NCI-H524 treated with DMSO at 0.1 percent for 48 hours (cell line): ENCODE results near the gene TMEM185B.
"Not testable (repeated sequence)": the region's sequence is repeated elsewhere in the genome, so short reads cannot be mapped to it uniquely, and the experiment has no call there.

Experiments used
- DNase-seq: peaks from one replicate; lab custom pipeline; 2025; lab: John Stamatoyannopoulos, UW

Gene TMEM185B

GRCh38 chr2:120223034-120223912 is at the start of gene TMEM185B:
TMEM185B (minus strand) TSS chr2:120223400; CDS start chr2:120222976, 424 bp downstream.
- no peak for DNase-seq

GRCh38 chr2:120271711-120272379 is 48.6 kb upstream of the TMEM185B start:
- DNase-seq = no peak

- DNase-seq = no peak
Measured at GRCh38 chr2:120269816-120270215, 46.6 kb upstream of the TMEM185B start.

- DNase-seq = no peak
Measured at GRCh38 chr2:120269076-120269744, 46.0 kb upstream of the TMEM185B start.

DNA sequence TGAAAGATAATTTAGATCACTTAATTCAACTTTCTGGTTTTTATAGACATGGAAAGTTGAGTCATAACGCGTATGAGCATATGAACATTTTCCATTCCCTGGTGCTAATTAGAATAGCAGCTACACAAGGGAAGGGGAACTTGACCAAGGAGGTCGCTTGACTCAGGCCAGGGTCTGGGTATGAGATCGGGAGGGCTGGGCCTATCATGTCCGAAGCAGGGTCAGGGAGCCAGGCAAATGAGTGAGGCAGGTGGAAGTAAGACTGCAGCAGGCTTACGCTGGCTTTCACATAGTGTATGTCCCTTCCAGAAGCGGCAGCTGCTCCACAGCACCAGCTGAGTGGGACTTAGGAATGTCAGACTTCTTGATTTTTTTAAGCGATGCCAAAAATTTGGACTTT is 44.1 kb upstream of the TMEM185B start:
- no peak for DNase-seq

DNA sequence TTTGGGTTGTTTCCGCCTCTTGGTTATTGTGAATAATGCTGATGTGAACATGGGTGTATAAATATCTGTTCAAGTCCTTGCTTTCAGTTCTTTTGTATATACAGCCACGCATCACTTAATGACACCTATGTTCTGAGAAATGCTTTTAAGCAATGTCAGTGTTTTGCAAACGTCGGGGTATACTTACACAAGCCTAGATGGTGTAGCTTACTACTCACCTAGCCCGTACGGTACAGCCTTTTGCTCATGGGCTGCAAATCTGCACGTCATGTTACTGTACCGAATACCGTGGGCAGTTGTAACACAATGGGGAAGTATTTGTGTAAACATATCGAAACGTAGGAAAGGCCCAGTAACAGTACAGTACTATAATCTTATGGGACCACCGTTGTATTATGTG is 41.8 kb upstream of the TMEM185B start:
- no peak for DNase-seq

DNA sequence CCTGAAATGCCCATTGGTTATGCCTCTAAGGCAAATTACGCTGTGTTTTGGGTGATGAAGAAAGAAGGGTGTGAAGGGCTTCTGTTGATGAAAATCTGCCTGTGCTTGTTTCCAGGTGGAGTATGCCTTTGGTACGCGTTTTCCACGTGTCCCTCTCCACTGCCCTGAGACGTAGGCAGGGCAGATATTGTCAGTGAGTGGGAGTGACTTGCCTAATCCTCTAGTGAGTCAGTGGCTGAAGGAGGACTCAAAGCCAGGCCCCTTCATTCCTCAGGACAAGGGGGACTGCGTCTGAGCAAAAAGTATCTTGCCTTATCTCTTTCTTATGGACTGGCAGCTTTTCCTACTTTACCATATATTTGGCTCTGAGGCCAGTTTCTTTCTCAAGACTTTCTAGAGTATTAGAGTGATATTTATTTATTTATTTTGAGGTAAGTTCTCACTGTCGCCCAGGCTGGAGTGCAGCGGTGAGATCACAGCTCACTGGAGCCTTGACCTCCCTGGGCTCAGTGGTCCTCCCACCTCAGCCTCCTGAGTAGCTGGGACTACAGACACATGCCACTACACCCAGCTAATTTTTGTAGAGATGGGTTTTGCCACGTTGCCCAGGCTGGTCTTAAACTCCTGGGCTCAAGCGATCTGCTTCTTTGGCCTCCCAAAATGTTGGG is 39.7 kb upstream of the TMEM185B start:
- DNase-seq = no peak

GRCh38 chr2:120262150-120262549 is 39.0 kb upstream of the TMEM185B start:
- no peak for DNase-seq

GRCh38 chr2:120261387-120262006 is 38.3 kb upstream of the TMEM185B start:
- no peak for DNase-seq

GRCh38 chr2:120260736-120261135 is 37.5 kb upstream of the TMEM185B start:
- no peak for DNase-seq

DNA sequence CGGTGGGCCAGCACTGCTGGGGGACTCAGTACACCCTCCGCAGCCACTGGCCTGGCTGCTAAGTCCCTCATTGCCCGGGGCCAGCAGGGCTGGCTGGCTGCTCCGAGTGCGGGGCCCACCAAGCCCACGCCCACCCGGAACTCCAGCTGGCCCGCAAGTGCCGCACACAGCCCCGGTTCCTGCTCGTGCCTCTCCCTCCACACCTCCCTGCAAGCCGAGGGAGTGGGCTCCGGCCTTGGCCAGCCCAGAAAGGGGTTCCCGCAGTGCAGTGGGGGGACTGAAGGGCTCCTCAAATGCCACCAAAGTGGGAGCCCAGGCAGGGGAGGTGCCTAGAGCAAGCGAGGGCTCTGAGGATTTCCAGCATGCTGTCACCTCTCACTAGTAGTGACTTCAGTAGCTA is 36.7 kb upstream of the TMEM185B start:
- DNase-seq = not testable (repeated sequence)

GRCh38 chr2:120258196-120258595 is 35.0 kb upstream of the TMEM185B start:
- no peak for DNase-seq

GRCh38 chr2:120257522-120257921 is 34.3 kb upstream of the TMEM185B start:
- no peak for DNase-seq

GRCh38 chr2:120256651-120257000 is 33.4 kb upstream of the TMEM185B start:
- DNase-seq = no peak

DNA sequence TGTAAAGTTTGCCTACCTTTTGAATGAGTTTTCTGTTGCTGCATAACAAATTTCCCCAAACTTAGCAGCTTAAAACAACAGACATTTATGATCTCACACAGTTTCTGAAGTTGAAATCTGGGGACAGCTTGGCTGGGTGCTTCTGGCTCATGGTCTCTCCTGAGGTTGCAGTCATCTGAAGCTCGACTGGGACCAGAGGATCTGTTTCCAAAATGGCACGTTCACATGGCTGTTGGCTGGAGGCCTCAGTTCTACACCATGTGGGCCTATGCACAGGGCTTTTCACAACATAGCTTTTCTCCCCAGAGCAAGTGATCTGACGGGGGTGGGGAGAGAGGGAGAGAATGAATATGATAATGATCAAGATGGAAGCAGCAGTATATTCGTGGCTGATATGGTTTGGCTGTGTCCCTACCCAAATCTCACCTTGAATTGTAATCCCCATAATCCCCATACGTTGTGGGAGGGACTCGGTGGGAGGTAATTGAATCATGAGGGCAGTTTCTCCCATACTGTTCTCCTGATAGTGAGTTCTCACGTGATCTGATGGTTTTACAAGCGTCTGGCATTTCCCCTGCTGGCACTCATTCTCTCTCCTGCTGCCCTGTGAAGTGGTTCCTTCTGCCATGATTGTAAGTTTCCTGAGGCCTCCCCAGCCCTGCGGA is 32.9 kb upstream of the TMEM185B start:
- no peak for DNase-seq

GRCh38 chr2:120255071-120255470 is 31.9 kb upstream of the TMEM185B start:
- no peak for DNase-seq

DNA sequence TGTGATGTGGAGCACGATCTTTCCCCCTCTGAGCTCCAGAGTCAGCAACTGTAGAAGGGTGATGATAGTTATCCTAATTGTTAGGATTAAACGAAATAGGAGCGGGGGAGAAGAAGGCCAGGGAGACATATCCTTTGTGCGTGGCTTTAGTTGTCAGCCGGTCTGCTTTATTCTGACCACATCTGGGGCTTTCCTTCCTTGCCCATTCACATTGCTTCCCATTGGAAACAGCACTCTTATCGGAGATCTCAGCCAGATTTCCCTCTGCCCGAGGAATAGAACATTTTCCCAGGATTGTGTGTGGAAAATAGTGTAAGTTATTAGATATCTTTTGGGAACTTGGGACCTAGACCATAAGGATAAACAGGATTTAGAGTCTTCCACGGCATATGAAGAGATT is 31.0 kb upstream of the TMEM185B start:
- DNase-seq = no peak

- DNase-seq = no peak
Measured at GRCh38 chr2:120253021-120253882, 30.1 kb upstream of the TMEM185B start.

GRCh38 chr2:120252225-120253020 is 29.2 kb upstream of the TMEM185B start, which contains the start of gene RALB:
RALB (plus strand) TSS chr2:120252852; CDS start chr2:120278665, 25,813 bp downstream.
- DNase-seq = peak; percentile 83
